NCI-H2107 (cell line): ENCODE measurements around the gene THSD4.
"Not testable (repeated sequence)": the region's sequence is repeated elsewhere in the genome, so short reads cannot be mapped to it uniquely, and the experiment has no call there.

Experiments
- DNase-seq: peaks from one replicate; lab custom pipeline; 2025; lab: John Stamatoyannopoulos, UW

The THSD4 gene

DNA sequence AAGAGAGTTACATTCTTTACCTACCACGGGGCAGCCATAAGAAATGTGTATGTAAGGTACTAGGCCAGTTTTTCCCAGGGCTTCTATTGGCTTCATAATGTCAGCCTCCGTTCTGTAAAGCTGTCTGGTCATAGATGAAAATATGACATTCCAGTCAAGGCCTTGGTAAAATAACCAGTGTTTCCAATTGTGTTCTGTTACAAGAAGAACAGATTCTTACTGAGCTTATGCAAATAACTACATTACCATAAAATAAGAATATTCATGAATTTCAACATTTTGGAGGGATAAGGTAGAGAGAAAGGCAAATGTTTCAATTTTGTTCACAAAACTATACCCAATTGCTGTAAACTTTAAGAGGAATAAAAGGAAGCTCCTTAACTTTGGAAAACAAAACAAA, 315.5 kb downstream of the THSD4 start:
- DNase-seq, result no peak

DNA sequence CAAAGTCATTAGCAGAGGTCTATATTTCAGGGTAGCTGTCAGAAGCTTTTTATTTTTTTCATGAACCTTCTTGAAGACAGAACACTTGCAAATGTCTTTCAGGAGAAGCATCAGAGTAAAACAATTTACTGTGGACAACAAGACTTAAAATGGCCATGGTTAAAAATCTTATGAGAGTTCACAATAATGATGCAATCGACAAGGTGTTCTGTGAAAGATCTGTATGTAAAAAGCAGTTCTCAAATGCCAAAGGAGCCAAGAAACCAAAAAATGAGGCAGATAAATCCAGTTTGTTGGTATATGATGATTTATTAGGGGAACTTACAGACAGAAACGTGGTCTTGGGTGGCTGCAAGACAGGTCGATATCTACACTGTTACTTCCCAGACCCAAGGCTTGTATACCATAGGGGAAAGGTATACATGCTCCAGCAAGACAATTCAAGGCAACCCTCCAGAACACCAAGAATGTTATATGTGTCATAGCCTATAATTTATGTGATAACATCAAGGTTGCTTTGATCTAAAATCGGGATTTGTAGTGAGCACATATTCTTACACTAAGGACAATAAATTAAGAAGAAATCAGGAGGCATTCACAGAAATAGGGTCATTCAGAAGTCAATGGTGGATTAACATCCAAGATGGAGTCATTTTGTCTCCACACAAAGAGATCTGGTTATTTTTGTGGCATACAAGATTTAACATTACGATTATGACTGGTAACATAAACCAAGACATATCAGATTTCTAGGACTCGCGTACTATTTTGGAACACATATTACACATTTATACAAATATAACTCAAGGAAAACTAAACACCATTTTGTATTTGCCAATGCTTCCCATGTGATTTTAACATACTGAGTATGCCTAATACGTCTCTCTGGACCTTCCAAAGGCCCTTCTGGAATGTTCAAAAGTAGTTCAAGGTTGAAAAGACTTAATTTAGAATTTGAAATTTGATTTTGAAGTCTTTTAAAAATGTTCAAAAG, 316.4 kb downstream of the THSD4 start:
- DNase-seq, result no peak

DNA sequence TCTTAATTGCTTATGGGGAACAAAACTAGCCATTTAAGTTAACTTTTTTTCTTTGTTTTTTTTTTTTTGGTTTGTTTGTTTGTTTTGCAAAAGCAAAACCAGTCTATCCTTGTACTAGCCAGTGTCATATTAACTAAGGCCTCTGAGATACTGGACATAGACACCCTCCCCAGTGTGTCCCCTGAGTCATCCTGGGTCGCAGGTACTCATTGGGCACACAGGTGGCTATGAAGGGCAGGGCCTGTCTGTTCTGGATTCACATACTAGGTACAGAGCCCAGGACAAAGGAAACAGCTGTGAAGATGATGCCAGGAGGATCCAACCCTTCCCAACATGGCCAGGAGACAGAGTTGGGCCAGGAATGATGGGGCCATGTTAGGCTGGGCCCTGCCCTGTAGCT, 318.1 kb downstream of the THSD4 start:
- DNase-seq, result no peak

GRCh38 chr15:71434774-71435173, 319.5 kb downstream of the THSD4 start:
- no peak for DNase-seq

GRCh38 chr15:71435552-71435951, 320.3 kb downstream of the THSD4 start:
- DNase-seq, result no peak

DNA sequence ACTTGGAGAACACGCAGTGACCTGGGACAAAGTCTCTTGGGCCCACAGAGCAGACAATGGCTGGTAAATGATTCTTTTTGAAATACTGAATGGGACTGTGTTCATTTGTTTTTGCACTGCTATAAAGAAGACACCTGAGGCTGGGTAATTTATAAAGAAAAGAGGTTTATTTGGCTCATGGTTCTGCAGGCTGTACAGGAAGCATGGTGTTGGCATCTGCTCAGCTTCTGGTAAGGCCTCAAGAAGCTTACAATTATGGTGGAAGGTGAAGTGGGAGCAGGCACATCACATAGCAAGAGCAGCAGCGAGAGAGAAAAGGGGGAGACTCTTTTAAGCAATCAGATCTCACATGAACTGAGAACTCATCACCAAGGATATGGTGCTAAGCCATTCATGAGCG, 321.6 kb downstream of the THSD4 start:
- no peak for DNase-seq

- DNase-seq, result no peak
Measured at GRCh38 chr15:71437404-71437803, 322.1 kb downstream of the THSD4 start.

GRCh38 chr15:71437919-71438318, 322.6 kb downstream of the THSD4 start:
- no peak for DNase-seq

DNA sequence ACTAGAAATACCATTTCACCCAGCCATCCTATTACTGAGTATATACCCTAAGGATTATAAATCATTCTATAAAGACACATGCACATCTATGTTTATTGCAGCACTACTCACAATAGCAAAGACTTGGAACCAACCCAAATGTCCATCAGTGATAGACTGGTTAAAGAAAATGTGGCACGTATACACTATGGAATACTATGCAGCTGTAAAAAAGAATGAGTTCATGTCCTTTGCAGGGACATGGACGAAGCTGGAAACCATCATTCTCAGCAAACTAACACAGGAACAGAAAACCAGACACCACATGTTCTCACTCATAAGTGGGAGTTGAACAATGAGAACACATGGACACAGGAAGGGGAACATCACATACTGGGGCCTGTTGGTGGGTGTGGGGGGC, 324.2 kb downstream of the THSD4 start:
- DNase-seq, result not testable (repeated sequence)

DNA sequence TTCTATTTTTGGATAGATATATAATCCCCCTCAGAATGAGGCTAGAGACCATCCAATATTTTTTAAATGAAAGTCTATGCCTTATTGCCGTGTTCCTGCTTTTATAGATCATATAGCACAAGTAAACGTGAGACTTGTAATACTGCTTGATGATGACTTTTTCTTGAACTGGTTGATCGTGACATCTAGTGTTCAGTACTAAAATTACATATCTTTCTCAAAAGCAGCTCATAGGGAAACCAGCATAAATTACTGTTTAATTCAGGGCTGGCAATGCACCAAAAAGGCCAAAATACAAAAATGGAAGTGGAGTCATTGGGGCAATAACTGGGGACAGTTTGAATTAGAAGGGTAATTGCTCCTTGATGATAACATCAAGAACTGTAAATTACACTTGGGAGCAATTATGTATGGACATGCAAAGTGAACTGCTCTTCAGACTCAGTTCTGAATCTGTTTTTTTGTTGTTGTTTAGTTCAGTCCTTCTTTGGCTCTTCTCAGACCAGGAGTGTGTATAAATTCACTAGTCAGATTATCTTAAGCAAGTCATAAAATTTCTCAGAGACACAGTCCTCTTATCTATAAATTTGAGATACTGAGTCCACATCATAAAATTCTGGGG, 325.3 kb downstream of the THSD4 start:
- peak; percentile 16 for DNase-seq

GRCh38 chr15:71443538-71443937, 328.3 kb downstream of the THSD4 start:
- no peak for DNase-seq

DNA sequence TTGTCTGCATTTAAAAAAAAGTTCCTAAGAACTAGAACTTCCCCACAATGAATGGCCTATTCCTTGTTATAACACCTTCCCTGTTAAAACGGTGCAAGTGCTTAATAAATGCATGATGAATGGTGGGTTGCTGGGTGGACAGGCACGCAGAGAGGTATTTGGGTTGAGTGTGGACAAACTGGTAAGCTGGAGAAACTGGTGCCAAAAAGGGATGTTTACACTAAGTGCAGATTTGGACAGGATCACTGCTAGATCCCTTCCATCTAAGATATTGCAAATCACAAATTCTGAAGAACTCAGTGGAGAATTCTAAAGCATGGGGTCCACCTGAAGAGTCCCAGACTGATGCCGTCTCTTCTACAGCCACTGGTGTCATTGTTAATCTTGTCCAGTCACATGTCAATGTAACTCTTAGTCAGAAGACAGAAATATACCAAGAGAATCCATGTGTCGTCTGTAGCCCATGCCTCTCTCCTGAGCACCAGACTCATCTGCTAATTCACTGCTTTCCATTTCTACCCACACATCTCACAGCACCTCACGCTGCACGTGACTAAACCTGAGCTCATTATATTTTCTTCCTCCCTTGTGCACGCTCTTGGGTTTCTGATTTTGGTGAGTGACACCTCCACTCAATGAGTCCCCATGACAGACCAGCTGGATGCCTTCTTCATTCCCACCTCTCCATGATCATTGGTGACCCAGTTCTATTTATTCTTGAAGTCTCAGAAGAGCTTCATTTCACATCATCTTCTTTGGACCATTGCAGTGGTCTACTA, 328.9 kb downstream of the THSD4 start:
- no peak for DNase-seq

- no peak for DNase-seq
Measured at GRCh38 chr15:71444866-71445590, 329.8 kb downstream of the THSD4 start.

GRCh38 chr15:71447328-71448250, 332.3 kb downstream of the THSD4 start:
- no peak for DNase-seq

- peak; percentile 27 for DNase-seq
Measured at GRCh38 chr15:71448688-71449114, 333.4 kb downstream of the THSD4 start.

DNA sequence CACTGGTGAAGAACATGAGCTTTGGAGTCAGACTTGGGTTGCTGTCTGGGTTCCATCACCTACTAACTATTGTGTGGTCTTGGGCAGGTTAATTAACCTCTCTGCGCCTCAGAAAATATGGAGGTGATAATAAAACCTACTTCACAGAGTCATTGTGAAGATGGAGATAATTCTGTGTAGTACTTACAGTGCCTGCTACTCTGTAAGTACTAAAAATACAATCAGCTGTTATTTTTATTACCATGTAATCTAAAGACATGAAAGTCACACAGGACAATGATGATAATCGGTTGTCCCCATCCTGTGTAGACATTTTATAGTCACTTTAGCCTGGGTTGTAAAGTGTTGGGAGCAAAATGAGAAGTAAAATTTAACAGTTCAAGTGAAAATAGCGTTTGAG, 334.1 kb downstream of the THSD4 start:
- DNase-seq, result no peak

DNA sequence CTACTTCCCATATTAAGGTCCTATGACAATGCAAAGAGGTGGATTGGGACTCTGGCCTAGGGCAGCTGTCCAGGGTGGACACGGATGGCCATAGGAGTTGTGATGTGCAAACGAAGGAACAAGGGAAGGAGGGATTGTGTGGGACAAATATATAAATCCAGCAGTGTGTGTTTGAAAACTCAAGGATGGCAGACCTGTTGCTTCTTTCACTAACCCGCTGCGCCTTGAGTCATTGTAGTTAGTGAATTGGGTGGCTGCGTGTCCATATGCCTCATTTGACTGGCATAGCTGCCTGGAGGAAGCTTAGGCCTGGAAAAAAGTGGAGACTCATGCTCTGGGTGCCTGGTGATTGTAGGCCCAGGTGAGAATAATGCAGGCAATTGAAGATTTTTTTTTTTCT, 334.7 kb downstream of the THSD4 start:
- DNase-seq, result no peak

DNA sequence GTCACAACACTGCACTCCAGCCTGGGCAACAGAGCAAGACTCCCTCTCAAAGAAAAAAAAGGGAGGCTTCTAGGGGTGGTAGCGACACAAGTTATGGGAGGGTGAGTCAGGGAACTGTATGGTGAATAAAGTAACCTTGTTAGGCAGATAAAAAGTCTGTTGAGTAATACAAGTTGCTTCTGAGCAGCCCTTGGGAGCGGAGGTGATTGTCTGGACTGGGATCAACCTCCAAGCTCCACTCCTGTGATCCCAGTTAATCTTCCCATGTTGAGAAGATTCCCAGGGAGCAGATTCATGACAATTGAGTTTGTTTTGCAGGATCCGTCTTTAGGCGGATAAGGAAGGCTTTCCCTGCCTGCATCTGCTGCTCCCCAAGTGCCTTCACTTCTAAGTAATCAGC, 335.9 kb downstream of the THSD4 start:
- no peak for DNase-seq

DNA sequence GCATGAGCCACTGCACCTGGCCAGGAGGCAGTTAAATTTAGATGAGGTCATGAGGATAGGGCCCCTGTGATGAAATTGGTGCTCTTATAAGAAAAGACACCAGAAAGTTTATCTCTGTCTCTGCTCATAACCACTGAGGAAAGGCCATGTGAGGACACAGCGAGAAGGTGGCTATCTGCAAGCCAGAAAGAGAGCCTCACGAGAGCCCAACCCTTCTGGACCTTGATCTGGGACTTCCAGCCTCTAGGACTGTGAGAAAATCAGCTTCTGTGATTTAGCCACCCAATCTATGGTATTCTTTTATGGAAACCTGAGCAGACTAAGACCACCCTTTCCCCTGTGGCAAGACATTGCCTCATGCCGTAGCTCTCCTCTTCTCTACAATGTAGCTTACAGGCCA, 337.6 kb downstream of the THSD4 start:
- no peak for DNase-seq

DNA sequence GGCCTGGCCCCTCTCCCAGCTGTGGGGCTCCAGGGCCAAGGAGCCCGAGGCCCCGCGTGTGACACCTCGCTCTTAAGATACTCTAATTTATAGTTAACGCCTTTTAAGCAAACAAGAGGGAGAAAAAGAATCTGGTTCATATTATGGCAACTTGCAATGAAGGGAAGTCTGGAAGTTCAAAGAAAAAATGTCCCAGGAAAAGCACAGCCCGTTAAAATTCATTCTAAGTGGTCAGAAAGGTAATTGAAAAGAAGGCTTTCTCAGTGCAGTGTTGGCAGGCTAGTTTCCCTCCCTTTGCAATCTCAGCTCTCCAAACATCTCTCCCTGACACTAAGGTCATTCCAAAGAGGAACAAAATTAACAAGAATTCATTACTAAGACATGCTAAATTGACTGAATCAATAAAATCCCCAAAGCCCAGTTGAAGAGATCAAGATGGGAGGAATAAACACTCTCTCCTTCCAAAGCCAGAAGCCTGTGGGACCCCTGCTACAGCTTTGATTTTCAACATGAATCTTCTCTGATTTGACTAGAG, 339.3 kb downstream of the THSD4 start:
- DNase-seq, result no peak
